ENCODE results near the gene PMPCA.

Gene PMPCA

DNA sequence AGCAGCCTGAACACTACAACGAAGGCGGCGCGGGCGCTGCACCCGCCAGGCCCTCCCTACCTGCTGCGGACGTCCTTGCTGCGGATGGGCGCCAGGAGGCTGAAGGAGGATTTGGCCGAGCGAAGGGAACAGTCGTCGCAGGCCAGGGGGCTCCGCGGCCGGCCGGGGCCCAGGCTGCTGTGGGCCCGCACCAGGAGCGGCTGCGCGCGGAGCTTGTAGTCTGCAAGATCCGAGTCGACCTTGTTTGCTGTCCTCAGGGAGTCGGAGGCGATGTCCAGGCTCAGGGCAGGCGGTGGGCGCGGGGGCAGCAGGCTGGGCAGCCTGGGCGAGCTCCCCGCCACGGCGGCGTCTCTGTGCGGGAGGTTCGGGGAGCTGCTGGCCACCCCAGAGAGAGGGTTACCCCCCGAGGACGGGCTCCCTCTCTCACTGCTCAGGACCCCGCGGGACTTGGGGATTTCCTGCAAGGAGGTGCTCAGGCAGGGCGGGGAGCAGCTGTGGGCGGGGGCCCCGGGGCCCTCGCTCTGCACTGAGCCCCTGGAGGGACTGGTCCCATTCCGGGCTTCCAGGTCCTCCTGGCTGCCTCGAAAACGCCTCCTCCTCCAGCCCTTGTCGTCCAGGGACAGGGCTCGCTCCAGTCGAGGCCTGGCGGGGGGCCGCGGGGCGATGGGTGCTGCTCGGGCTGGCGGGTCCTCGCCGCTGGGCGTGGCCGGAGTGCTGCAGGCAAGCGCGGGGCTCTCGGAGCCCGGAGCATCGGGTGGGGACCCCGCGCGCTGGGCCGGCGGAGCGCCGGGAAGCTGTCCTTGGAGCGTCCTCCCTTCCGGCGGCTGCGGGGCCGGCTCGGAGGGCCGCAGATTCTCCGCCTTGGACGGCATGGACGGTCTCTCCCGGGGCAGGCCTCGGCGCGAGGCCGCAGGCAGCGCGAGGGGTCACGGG is 28.4 kb downstream of the PMPCA start:
- Mint-ChIP-seq H3K36me3 (ENCODE audit: low read depth) (peaks cover 14% of the 10 kb centered on the region), H3K9me3 (no peaks in the 10 kb centered on the region), H3K27me3 (no peaks in the 10 kb centered on the region), H3K27ac (peak overlapping the region; percentile 39), H3K4me1 (peaks cover 22% of the 10 kb centered on the region), H3K4me3 (peak overlapping the region; percentile 81)
- peak; percentile 63 for DNase-seq
- peak; percentile 77 for ATAC-seq

DNA sequence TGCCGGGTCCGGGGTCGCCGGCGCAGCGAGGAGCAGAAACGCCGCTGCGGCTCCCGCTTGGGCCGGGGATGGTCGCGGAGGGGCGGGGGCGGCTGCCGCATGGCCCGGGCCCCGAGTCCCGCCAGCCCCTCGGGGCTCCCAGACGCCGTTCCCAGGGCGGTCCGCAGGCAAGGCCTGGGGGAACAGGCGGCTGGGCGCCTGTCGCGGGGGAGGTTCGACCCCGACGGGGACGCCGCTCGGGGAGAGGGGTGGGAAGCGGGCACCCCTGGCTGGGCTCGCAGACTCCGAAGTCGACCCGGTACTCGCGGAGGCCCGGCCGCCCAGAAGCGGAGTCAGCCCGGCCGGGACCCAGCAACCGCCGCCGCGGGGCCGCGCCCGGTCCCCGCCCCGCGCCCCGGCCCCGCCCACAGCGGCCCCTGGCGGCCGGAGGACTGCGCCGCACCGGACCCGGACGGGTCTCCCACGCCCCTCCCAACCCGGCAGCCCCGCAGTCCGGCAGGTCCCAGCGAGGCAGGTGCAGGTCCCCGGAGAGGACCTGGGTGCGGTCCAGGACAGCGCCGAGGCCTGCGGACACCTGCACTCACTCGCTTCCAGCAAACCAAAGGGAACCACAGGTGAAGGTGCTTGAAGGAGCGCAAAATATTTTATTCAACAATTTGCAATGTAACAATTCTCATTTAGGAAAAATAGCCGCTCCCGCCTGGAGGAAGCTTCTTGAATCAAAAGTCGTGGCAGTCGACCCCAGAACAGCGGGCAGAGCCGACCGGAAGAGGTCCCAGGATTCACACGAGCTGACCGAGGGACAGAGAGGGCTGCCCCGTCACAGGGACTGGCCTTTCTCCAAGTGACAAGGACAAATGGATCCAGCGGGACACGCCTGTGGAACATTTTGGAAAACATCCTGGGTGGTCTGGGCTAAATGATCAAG is 29.3 kb downstream of the PMPCA start, which contains the start of gene INPP5E:
TSS of gene INPP5E (minus strand) at position 365 of the 928 bp plus-strand sequence. CDS start 426 bp downstream, outside the sequence.
- Mint-ChIP-seq H3K27me3 (no peaks in the 10 kb centered on the region), H3K4me1 (peaks cover 22% of the 10 kb centered on the region), H3K27ac (no peak within 1 kb of the TSS), H3K4me3 (peak within 1 kb of the TSS; percentile 81), H3K36me3 (ENCODE audit: low read depth) (peaks cover 17% of the 10 kb centered on the region), H3K9me3 (no peaks in the 10 kb centered on the region)
- peak; percentile 91 for DNase-seq
- ATAC-seq: peak; percentile 84

DNA sequence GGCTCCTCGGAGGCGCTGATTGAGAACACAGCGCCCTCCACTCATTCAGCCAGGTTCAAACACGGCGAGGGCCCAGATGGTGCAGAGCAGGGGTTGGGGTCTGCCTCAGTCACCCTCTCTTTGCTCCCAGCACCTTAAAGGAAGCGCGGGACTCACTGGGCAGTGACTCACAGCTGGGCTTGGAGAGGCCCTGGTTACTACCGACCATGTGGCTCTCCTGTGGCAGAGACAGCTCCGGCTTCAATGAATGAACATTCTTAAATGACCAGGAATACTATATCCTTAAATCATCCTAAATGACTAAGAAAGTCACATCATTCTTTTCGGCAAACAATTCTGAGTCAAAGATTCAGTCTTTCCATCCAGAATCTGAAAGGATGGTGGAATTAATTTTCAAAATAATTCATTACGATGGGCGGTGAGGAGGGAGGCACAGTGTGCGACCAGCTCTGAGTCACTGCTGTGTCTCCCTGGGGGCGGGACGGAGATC is 30.8 kb downstream of the PMPCA start:
- no peak overlapping the region for H3K4me3 Mint-ChIP-seq
- ATAC-seq (no peak), DNase-seq (no peak)
- no peaks in the 10 kb centered on the region for H3K9me3 Mint-ChIP-seq
- peaks cover 22% of the 10 kb centered on the region for H3K4me1 Mint-ChIP-seq
- H3K27ac Mint-ChIP-seq: no peak overlapping the region
- H3K36me3 Mint-ChIP-seq (ENCODE audit: low read depth): peaks cover 20% of the 10 kb centered on the region
- no peaks in the 10 kb centered on the region for H3K27me3 Mint-ChIP-seq

DNA sequence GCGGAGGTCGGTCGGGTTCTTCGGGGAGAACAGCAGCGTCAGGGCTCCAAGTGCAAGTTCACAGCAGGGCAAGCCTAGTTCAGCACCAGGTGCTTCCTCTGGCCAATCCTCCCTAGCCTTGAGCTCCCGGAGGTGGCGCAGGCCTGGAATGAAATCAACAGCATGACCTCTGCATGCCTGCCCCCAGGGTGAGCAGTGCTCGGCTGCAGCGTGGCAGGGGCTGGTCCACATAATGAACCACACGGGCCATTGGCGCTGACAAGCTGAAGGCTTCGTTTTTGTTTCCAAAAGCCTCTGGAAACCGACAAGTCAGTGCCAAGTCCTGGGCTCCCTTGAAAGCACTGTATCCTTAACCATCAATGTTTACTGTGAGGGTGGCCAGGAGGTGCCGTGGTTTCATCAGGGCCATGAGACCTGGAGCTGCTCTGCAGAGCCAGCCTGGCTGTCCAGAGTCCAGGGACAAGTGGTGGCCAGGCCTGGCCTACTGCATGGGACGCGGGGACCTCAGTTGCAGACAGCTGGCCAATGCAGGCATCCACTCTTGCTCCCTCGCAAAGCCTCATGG is 31.3 kb downstream of the PMPCA start:
- no peak overlapping the region for H3K4me3 Mint-ChIP-seq
- no peaks in the 10 kb centered on the region for H3K27me3 Mint-ChIP-seq
- H3K9me3 Mint-ChIP-seq: no peaks in the 10 kb centered on the region
- DNase-seq: no peak
- ATAC-seq: no peak
- no peak overlapping the region for H3K27ac Mint-ChIP-seq
- peaks cover 24% of the 10 kb centered on the region for H3K36me3 Mint-ChIP-seq (ENCODE audit: low read depth)
- H3K4me1 Mint-ChIP-seq: peaks cover 18% of the 10 kb centered on the region

DNA sequence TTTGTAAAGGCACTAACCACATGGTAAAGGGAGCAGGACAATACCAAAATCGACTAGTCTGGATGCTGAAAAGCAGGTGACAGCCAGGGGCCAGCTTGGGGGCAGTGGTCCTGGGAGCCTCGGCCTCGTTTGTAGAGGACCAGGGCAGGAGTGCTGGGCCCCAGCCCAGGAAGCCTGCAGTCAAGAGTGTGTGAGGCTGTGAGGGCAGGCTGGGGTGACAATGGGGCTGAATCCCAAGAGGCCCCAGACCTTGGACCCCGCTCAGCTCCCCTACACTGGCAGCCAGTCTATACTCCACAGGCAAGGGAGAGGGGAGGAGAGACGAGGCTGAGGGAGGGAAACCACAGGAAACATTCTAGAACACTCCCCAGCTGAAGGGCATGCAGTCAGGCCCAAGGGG is 31.8 kb downstream of the PMPCA start:
- peaks cover 13% of the 10 kb centered on the region for H3K4me1 Mint-ChIP-seq
- DNase-seq (no peak), ATAC-seq (no peak)
- H3K27ac Mint-ChIP-seq: no peak overlapping the region
- no peak overlapping the region for H3K4me3 Mint-ChIP-seq
- peaks cover 28% of the 10 kb centered on the region for H3K36me3 Mint-ChIP-seq (ENCODE audit: low read depth)
- no peaks in the 10 kb centered on the region for H3K27me3 Mint-ChIP-seq
- no peaks in the 10 kb centered on the region for H3K9me3 Mint-ChIP-seq

DNA sequence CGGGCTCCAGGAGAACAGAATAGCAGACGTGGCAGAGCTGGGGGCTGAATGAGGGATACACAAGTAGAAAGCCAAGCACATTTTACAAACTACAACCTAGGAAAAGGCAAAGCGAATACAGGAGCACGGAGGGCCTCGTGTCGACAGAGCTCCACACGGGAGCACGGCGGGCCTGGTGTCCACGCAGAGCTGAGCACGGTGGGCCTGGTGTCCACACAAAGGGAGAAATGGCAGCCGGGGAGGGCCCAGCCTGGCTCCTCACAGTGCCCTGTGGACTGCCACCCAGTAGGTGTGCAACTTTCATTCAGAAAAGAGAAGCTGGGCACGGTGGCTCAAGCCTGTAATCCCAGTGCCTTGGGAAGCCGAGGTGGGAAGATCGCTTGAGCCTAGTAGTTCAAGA is 32.6 kb downstream of the PMPCA start:
- H3K36me3 Mint-ChIP-seq (ENCODE audit: low read depth): peaks cover 33% of the 10 kb centered on the region
- peaks cover 5% of the 10 kb centered on the region for H3K4me1 Mint-ChIP-seq

DNA sequence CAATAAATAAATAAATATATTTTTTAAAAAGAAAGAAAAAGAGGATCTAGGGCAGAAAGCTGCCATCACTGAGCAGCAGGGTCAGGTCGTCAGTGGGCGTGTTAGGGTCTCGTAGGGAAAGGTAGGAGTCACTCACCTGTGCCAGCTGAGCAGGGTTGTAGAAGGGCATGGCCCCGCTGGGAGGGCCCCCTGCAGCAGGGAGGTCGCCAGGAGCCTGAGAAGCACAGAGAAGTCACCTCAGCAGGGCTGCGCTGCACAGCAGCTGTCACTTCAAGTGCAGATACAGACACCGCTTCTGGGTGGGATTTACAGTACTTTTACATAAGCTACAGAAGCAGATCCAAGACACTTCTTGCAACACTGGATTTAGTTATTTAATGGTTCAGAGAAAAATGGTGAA is 33.2 kb downstream of the PMPCA start:
- Mint-ChIP-seq H3K4me1 (peaks cover 1% of the 10 kb centered on the region), H3K36me3 (ENCODE audit: low read depth) (peaks cover 33% of the 10 kb centered on the region), H3K9me3 (no peaks in the 10 kb centered on the region), H3K27me3 (no peaks in the 10 kb centered on the region), H3K27ac (no peak overlapping the region), H3K4me3 (no peak overlapping the region)
- DNase-seq (no peak), ATAC-seq (no peak)

More for the DNA sequence above, 32.6 kb downstream of the PMPCA start:
- Mint-ChIP-seq H3K27me3 (no peaks in the 10 kb centered on the region), H3K9me3 (no peaks in the 10 kb centered on the region), H3K27ac (no peak overlapping the region), H3K4me3 (no peak overlapping the region)
- DNase-seq (no peak), ATAC-seq (no peak)

DNA sequence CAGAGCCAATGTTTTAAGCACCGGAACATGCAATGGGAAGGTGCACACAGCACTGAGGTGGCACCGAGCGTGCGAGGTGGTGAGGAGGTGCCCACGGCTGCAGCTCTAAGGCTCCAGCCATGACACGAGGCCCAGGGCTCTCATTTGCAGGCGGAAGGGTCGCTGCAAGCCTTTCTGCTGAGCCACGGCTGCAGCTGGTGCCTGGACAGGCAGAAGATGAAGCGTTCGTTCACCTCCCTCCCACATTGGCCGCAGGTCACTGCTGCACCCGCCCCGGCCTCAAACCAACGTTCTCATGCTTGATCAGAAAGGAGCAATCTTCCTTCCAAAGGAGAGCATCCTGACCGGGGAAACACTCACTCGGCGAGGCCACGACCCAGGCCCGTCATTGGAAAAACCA is 33.6 kb downstream of the PMPCA start:
- no peak overlapping the region for H3K27ac Mint-ChIP-seq
- no peaks in the 10 kb centered on the region for H3K9me3 Mint-ChIP-seq
- no peak overlapping the region for H3K4me3 Mint-ChIP-seq
- no peak for DNase-seq
- ATAC-seq: no peak
- no peaks in the 10 kb centered on the region for H3K27me3 Mint-ChIP-seq
- peaks cover 1% of the 10 kb centered on the region for H3K4me1 Mint-ChIP-seq
- H3K36me3 Mint-ChIP-seq (ENCODE audit: low read depth): peaks cover 33% of the 10 kb centered on the region

DNA sequence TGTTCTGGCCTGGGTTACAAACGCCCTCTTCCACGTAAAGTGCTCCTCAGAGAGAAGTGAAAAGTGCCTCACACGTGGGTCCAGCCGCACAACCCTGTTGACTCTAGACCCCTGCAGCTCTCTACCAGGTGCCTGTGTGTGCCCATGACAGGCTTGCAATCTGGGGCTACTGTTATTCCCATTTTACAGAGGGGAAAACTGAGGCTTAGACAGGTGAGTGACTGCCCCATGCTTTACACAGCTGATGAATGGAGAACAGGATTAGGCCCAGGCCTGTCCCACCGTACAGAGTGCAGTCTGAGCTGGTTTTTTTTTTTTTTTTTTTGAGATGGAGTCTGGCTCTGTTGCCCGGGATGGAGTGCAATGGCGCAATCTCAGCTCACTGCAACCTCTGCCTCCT is 35.3 kb downstream of the PMPCA start:
- ATAC-seq (no peak), DNase-seq (no peak)
- peaks cover 39% of the 10 kb centered on the region for H3K36me3 Mint-ChIP-seq (ENCODE audit: low read depth)
- H3K4me3 Mint-ChIP-seq: no peak overlapping the region
- H3K4me1 Mint-ChIP-seq: no peaks in the 10 kb centered on the region
- H3K9me3 Mint-ChIP-seq: no peaks in the 10 kb centered on the region
- H3K27me3 Mint-ChIP-seq: no peaks in the 10 kb centered on the region
- H3K27ac Mint-ChIP-seq: no peak overlapping the region

DNA sequence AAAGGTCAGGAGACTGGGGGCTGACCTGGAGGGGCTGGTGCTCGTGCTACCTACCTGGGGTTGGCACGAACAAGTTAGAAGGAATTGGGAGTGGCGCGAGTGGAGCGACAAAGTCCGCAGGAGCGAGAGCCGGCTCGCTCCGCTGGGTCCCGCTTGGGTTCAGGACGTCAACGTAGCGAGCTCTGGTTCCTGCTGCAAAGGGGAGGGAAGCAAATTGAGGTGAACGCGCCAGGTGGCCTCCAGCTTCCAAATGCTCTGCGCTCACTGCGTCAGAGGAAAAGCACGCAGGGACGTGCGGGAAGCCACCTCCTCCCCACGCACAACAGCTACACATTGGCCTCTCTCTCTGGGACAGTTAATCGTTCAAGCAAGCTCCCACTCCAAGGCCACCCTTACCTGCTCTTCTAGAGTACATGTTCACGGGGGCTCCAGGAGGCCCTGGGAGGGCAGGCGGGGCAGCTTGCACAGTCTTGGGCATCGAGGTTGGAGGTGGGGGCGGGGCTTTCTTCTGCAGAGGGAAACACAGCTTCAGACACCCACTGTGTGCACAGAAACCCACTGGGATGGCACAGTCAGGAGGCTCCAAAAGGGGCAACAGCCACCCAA is 36.8 kb downstream of the PMPCA start:
- H3K27ac Mint-ChIP-seq: no peak overlapping the region

DNA sequence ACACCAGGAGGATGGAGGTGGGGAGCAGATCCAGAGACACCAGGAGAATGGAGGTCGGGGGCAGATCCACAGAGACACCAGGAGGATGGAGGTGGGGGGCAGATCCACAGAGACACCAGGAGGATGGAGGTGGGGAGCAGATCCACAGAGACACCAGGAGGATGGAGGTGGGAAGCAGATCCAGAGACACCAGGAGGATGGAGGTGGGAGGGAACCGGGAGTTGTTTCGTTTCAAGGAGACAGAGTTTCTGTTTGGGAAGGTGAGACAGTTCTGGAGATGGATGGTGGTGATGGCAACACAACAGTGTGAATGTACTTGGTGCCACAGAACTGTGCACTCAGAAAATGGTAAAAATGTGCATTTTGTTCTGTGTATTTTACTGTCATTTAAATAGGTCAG is 38.2 kb downstream of the PMPCA start:
- Mint-ChIP-seq H3K9me3 (no peaks in the 10 kb centered on the region), H3K4me1 (no peaks in the 10 kb centered on the region), H3K36me3 (ENCODE audit: low read depth) (peaks cover 45% of the 10 kb centered on the region), H3K27me3 (no peaks in the 10 kb centered on the region), H3K4me3 (no peak overlapping the region), H3K27ac (no peak overlapping the region)
- DNase-seq (no peak), ATAC-seq (no peak)

More for the DNA sequence above, 36.8 kb downstream of the PMPCA start:
- Mint-ChIP-seq H3K9me3 (no peaks in the 10 kb centered on the region), H3K4me3 (no peak overlapping the region), H3K36me3 (ENCODE audit: low read depth) (peaks cover 45% of the 10 kb centered on the region), H3K27me3 (no peaks in the 10 kb centered on the region), H3K4me1 (no peaks in the 10 kb centered on the region)
- no peak for DNase-seq
- ATAC-seq: no peak

DNA sequence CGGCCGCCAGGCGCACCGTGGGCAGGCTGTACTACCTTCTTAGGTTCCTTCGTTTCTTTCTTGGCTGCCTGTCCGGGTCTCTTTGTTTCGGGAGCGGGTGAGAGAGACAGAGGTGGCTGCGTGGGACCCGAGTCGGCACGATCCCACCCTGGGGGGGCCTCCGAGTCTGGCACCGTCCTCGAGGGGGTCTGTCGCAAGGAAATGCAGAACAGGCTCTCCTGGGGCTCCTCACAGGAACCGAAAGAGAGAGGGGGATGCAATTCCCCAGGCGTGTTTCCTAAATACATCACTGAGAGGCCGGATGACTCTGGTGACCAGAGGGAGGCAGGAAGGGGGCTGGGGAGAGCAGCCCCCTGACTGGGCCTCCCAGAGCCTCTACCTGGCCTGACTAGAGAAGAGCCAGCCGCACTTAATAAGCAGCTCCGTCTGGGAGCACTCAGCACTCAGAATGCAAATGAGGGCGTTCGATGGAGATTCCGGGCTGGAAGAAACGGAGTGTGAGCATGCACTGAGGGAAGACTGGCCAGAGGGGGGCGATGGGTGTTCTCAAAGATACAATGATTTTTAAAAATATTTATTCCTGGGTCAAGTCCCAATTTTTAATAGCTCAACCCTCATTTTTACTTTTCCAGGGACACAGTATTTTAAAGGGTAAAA is 40.9 kb downstream of the PMPCA start:
- no peak for ATAC-seq
- Mint-ChIP-seq H3K27ac (no peak overlapping the region), H3K9me3 (no peaks in the 10 kb centered on the region), H3K4me3 (no peak overlapping the region), H3K36me3 (ENCODE audit: low read depth) (peaks cover 45% of the 10 kb centered on the region), H3K4me1 (no peaks in the 10 kb centered on the region), H3K27me3 (no peaks in the 10 kb centered on the region)
- DNase-seq: no peak

DNA sequence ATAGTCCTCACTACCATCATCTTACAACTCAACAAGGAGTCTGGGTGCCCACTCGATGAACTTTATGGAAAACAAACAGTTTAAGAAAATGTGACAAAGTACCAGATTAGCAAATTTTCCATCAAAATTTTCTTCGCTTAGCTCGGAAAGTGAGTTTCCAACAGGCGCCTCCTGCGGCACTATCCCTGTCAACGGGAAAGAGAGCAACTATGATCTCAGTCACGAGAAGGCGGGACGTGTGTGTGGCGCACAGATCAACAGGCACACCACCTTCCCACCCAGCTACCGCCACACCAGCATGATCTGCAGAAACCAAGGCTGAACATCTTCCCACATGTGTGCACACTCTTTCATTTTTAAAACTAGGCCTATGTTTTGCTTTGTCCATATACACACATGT is 42.9 kb downstream of the PMPCA start:
- Mint-ChIP-seq H3K4me3 (no peak overlapping the region), H3K27ac (no peak overlapping the region), H3K27me3 (no peaks in the 10 kb centered on the region), H3K9me3 (no peaks in the 10 kb centered on the region), H3K4me1 (no peaks in the 10 kb centered on the region), H3K36me3 (ENCODE audit: low read depth) (peaks cover 41% of the 10 kb centered on the region)
- no peak for ATAC-seq
- DNase-seq: no peak

Data from activated naive CD8-positive, alpha-beta T cell treated with anti-CD3 and anti-CD28 coated beads, Interleukin-2, amount 50 U/mL, for 24 hours (primary cell).